CD1c-positive myeloid dendritic cell (primary cell): Measurements from ENCODE around the gene AGT.
"Not testable (repeated sequence)": the region's sequence is repeated elsewhere in the genome, so short reads cannot be mapped to it uniquely, and the experiment has no call there.

Source experiments
- DNase-seq: peaks from one replicate; pipeline ENCODE4 v3.0.0-alpha.2; 2016; ENCODE audit errors: extremely low spot score

Gene AGT

DNA sequence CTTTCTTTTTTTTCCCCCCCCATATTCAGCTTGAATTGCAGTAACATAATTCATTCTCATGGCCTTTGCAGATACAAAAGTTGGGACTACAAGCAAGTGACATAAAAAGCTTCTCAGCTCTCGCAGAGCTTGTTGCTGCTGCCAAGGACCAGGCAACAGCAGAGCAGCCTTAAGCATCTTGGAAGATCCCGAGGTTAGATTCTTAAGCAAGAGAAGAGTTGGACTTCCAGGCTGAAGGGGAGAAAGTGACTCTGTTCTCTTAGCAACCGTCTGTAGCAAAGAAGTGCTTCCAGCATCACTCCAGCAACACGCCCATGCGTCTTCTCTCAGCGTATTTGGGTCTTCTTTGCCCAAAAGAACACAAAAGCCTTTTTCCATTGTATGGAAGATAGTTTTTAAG lies 20.7 kb downstream of the AGT start:
- no peak for DNase-seq

GRCh38 chr1:230691615-230692014 lies 22.3 kb downstream of the AGT start:
- DNase-seq: no peak

- no peak for DNase-seq
These were observed 23.8 kb downstream of the AGT start for GRCh38 chr1:230690101-230690500.

DNA sequence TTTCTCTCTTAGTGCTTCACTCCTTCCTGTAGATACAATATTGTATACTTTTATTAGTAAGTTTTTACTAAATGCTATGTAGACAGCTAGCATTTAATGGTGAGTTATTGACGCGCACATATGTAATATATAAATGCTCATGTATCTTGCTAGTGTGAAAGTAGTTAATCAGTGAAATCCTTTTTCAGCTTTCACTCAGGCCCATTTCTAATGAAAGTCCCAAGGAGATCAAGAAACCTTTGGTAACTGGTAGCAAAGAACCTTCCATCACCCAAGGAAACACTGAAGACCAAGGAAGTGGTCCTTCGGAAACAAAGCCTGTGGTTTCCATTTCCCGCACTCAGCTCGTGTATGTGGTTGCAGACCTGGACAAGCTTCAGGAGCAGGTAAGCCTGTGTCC lies 27.2 kb downstream of the AGT start:
- DNase-seq: no peak

- no peak for DNase-seq
These were observed 28.9 kb downstream of the AGT start for GRCh38 chr1:230684998-230685397.

GRCh38 chr1:230684146-230684545 lies 29.8 kb downstream of the AGT start:
- no peak for DNase-seq

DNA sequence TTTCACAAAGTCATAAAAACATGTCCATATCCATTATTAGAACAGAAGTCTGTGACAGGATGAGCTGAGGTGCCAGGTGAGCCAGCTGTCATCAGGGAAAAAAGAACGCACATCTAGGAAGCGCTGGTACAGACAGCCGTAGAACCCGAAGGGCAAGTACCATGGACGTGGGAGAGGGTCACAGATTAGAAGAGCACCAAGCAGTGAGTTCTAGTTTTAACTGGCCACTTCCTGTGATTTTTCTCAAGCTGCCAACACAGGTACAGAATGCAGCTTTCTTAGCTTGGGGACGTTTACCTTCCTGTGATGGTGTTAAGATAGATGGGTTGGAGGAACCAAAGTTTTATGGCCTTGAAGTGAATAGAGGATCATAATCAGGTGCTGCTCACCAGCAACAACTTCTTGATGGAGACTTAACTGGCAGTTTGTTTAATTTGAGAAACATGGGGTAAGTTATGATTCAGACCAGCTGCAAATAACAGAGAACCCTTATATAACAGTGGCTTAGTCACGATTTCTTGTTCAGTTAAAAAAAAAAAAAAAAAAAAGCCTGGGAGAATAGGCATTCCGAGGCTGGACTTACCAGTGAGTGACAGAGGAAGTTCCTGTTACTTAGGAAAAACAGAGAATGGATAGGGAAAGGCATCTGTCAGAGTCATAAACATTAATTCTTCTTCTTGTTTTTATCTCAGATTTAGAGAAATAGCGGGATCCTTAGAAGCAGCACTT lies 30.9 kb downstream of the AGT start:
- no peak for DNase-seq

GRCh38 chr1:230682274-230682673 lies 31.6 kb downstream of the AGT start:
- DNase-seq: no peak

- DNase-seq: no peak
These were observed 32.3 kb downstream of the AGT start for GRCh38 chr1:230681599-230681998.

DNA sequence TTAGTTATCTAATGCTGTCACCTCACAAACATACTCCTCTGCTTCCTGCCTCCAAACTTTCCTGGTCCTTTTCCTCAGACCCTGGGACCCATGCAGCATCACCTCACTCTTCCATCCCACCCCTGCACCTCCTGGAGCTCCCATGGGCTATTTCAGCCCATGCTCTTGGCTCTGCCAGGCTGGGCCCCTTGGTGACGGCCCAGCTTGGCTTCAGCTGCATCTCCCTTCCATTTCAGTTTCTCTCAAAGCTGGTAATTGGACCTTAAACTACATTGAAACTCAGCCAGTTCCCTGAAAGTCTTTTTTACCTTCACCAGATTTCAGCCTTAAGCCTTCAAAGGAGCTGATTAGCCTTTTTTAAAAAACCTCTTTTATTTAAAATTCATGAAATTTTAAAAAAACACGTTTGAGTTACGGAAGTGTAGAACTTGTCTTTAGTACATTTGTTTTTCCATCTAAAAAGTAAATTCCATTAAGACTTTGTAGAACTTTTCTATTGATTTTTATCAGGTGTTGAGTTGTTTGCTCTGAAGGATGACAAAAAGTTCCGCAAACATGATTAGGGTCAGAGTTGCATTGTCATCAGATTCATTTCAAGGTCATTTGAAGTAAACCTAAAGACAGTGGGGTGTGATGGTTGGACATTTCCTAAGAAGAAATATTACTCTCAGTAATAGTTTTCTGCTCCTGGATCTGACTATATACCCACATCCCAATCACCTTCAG lies 33.5 kb downstream of the AGT start:
- DNase-seq: no peak

- no peak for DNase-seq
These were observed 34.1 kb downstream of the AGT start for GRCh38 chr1:230679825-230680224.

GRCh38 chr1:230679192-230679591 lies 34.7 kb downstream of the AGT start:
- no peak for DNase-seq

DNA sequence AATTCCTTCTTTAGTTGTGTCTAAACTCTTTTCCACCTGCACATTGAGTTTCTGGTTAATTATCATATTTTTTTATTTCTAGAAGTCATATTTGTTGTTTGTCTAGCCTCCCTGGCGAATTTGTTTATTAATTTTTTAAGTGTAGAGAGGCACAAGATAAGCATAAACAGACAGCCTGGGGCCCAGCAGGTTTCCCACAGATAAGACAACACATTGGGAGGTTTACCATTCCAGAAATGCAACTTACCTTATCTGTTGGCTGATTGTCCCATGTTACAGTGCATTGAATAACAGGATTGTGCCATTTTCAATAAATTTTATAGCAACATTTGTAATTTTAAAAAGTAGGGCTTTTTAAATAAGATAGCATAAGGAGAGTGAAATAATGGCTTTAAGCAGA lies 36.7 kb downstream of the AGT start:
- no peak for DNase-seq

- no peak for DNase-seq
These were observed 39.3 kb downstream of the AGT start for GRCh38 chr1:230674581-230674980.

GRCh38 chr1:230669543-230669942 lies 44.4 kb downstream of the AGT start:
- no peak for DNase-seq

GRCh38 chr1:230668227-230668626 lies 45.7 kb downstream of the AGT start:
- DNase-seq: no peak

GRCh38 chr1:230661976-230662375 lies 51.9 kb downstream of the AGT start:
- no peak for DNase-seq

GRCh38 chr1:230658691-230659090 lies 55.2 kb downstream of the AGT start:
- DNase-seq: no peak

GRCh38 chr1:230658103-230658502 lies 55.8 kb downstream of the AGT start:
- DNase-seq: not testable (repeated sequence)

DNA sequence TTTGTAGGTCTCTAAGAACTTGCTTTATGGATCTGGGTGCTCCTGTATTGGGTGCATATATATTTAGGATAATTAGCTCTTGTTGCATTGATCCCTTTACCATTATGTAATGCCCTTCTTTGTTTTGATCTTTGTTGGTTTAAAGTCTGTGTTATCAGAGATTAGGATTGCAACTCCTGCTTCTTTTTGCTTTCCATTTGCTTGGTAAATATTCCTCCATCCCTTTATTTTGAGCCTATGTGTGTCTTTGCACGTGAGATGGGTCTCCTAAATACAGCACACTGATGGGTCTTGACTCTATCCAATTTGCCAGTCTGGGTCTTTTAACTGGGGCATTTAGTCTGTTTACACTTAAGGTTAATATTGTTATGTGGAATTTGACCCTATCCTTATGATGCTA lies 57.2 kb downstream of the AGT start:
- not testable (repeated sequence) for DNase-seq
